T-helper 9 cell (primary cell): Measurements from ENCODE around the gene EFCAB12.

ENCODE experiments used
- DNase-seq: peaks from one replicate; pipeline ENCODE4 v3.0.0-alpha.2; 2020

Gene EFCAB12

DNA sequence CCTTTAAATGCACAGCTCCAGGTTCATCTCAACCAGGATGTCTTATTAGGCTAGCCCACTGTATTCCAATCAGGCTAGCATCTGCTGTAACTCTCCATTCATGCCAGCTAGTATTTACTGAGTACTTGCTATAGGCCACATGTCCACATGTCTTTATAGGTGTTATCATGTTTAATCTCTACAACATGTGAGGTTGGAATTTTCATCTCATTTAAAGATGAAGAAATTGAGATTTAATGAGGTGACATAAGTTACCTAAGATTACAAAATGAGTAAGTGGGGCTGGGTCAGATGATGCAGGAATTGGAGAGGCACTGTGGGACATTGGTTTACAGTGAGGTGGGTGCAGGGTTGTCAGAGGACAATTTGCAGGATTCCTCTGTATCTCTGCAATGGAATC lies 14.5 kb upstream of the EFCAB12 start:
- DNase-seq: no peak

DNA sequence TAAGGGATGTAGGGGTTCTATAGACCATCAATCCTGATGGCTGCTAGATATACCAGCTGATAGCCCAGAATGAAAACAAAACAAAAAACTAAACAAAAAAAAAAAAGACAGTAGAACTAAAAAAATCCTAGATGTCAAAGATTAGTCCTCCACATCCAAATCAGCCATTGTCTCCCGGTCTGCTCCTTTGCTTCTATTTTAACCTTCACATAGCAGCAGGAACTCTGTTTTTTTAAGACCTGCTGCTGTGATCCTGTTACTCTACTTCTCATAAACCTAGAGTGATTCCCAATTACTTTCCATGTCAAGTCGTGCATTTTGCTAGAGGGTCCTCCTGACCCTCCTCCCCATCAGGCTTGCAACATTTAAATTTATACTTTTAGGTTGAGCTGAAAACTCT lies 14.1 kb upstream of the EFCAB12 start:
- DNase-seq: no peak

DNA sequence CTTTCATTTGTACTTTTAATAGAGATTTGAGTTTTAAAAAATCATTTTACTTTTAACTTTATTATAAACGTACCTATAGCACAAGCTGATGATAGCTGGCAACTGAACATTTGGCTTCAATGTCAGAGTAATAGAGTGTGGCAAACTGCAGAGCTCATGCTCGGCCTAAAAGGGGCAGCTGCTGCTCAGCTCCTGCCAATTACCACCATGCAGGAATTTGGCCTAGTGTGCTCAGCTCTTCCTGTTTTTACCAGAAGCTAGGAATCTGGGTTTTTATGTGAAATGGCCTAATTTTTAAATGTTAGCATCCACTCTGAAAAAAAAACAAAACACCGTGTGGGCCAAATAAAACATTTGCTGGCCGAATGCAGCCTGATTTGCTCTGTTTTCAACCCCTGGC lies 13.3 kb upstream of the EFCAB12 start:
- no peak for DNase-seq

DNA sequence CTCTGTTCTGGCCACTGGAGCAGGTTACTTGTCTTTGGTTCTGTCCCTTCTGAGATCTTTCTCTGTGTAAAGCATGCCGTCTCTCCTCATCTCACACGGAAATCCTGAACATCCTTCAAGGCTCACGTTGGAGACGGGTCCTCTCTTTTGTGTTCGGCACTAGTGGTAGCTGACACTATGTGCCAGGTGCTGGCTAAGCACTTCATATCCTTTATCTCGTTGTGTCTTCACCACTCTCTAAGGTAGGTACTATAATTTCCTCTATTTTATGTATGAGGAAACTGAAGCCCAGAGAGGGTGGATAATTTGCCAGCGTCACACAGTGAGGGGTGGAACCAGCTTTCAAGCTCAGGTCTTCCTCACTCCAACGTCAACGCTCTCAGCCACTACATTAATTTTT lies 12.8 kb upstream of the EFCAB12 start:
- no peak for DNase-seq

DNA sequence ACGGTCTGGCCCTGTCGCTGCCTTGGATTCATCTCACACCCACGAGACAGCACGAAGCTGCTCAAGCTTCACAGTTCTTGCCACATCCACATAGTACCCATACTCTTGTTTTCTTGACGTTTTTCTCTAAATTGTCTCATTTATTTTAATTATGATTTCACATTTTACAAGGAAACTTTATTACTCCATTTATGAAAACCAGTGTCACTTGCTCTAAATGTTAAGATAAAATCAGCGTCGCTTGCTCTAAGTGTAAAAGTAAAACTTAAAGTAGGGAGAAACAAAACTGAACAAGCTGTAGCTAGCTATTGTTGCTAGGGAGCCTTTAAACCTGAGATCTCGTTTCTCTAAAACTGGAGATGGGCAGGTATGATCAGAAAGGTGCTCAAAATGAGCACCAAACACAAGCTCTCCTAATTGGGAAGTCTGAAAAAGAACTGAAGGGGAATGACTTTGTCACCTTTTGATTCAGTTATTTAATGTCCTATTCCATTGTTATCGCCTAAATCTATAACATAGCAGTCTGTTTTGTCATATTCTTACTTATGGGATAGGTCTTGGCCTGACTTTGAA lies 12.3 kb upstream of the EFCAB12 start:
- no peak for DNase-seq

DNA sequence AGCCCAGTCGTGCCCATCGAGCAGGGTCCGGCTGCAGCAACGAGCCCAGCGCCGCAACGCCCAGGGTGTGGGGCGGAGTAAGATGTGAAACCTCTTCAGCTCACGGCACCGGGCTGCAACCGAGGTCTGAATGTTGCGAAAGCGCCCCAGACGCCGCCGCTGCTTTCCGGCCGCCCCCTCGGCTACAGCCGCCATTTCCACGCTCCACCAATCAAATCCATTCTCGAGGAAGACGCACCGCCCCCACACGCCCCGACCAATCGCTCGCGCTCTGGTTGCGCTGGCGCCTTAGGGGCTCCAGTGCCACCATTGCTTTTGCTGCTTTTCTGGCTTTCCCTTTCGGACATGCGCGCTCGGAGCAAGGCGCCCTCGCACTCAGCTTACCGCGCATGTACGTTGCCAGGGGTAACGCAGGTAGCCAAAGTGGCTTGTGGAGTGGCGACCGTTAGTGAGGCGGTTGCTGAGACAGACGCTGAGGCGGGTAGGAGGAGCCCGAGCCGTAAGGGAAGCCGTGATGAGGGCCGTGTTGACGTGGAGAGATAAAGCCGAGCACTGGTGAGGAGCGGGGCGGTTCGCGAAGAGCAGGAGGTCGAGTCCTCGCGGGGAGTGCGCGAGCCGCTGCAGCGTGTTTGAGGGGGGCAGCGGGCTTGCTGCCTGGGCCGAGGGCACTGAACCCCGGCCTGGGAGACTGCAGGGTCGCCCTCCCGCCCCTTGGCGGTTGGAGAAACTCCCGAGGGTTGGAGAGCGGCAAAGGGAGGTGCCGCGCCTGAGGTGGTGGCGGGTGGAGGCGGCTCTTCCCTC lies 11.6 kb upstream of the EFCAB12 start, which contains the start of the genes IFT122 and MBD4:
TSS of gene IFT122 (plus strand) at position 408 of the 801 bp plus-strand sequence. CDS start at position 515, 107 bp downstream.
TSS of gene MBD4 (minus strand) at position 132 of the 801 bp plus-strand sequence. CDS start at position 17, 115 bp downstream.
- peak; percentile 95 for DNase-seq

DNA sequence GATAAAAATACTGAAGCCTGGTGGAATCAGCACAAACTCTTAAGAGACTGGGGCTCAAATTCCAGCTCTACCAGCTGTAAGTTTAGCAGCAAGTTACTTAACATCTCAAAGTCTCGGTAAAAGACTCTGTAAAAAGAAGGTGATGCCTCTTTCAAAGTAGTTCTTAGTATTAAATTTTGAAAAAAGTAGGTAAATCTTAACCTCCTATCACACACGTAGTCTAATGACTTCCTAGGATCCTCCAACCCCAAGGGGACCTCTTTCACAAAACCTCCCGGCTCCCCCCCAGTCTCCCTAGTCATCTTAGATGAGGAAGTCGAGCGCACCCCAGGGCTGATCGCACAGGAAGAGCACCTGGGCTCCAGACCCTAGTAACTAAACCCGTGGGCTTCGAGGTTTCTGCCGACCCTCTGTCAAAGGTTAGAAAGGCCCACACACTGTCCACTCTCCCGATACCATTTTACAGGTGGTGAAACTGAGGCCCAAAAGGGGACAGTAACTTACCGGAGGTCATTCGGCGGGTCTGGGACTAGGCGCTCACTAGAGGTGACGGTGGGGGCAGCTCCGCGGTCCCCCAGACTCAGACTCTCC lies 10.9 kb upstream of the EFCAB12 start:
- DNase-seq: peak; percentile 35

DNA sequence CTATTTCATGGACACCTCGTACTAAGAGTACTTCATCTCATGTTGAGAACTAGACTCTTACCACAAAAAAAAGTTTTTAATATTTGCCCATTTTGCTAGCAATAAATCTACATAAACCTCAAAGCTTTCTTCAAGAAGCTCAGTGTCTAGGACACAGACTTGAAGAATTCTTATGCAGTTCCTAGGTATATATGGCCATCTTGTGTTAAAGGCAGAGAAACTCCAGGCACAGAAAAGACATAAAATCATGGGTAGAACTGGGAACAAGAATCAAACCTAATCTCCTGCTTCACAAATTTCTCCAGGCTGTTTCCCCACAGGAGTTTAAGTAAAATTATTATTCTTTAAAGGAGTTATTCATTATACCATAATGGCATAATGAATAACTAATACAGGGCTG lies 6.9 kb upstream of the EFCAB12 start:
- no peak for DNase-seq

DNA sequence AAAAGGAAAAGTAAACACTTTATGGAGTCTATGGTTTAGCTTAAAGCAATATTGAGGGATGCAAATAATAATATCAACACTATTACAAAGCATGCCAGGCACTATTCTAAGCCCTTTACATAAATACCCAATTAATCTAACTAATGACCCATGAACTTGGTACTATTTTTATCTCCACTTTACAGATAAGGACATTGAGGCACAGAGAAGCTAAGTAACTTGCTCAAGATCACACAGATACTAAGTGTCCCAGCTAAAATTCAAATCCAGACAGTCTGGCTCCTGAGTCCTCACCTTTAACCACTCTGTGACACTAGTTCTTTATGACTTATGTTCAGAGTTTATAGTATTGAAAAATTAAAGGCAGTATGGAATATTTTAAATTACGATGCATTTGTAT lies 5.7 kb upstream of the EFCAB12 start:
- no peak for DNase-seq

DNA sequence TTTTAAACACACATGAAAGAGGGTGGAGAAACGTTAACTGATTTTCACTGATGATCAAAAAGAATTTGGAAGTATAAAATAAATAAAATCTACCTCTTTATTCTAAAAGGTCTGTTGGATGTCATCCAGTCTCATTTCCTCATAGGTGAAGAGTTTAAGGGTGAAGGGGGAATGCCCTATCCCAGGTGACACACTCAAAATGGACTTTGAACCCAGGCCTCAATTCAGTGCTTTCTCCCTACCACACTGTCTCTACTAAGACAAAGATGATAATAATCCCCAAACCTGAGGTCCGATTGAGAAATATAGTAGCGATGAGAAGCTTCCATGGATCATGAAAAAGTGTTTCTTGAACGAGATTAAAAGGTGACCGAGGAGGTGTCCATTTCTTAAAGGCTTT lies 5.1 kb upstream of the EFCAB12 start:
- no peak for DNase-seq

DNA sequence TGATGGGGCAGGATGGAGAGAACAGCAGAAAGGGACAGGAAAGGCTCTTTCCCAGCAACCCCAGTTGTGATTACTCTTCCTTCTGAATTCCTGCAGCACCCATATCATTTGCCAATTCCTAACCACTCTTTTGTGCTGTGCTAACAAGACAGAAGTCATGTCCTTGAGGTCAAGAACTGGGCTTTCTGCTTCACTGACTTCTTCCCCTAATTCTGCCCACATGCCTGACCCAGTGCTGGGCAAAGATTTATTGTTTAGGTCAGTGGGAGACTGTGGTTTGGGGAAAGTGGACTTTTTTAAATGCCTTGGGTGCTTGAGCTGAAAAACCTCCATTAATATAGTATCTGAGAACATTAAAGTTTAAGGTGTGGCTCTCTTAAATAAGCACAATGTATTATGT lies 4.2 kb upstream of the EFCAB12 start:
- DNase-seq: no peak

DNA sequence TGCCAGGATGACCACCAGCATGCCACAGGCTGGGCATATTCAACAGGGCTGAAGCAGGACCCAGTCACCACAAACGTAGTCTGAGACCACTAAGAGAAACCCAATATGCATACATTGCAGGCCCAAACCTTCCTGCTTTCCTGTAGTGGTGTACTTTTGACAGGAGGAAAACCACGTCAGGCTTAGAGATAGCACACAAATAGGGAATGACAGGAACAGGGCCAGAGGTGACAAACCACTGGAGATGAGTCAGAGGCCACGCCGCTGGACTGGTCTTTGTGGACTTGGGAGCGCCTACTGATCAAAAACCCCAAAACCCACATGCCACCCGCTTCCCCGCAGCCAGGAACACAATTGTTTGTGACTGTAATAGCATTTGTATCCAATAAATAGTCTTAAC lies 3.6 kb upstream of the EFCAB12 start:
- DNase-seq: no peak

DNA sequence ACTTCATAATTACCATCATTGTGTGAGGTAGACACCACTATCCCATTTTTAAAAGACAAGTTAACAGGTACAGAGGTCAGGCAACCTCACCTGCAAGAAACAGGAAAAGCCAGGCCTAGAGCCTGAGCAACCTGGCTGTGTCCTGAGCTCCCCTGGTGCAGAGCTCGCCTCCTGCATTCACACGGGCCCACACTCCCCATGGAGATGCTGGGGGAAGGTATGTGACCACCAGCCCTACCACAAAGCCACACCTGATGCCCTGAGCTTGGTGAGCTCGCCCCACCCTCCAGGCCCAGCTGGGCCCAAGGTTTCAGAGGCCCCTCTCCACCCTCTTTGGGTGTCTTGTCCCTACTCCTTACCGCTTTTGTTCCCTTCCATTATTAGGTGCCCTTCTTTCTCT lies 1.2 kb upstream of the EFCAB12 start:
- DNase-seq: no peak

DNA sequence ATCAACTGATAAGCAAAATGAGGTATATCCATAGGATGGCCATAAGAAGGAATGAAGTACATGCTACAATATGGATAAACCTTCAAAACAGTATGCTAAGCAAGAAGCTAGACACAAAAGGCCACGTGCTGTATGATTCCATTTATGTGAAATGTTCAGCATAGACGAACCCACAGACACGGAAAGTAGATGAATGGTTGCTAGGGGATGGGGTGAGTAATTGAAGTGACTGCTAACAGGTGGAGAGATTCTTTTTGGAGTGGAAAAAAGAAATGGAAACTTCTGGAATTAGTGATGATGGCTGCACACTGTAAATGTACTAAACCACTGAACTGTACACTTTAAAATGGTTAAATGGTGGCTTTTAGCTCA lies 630 bp upstream of the EFCAB12 start:
- DNase-seq: no peak

DNA sequence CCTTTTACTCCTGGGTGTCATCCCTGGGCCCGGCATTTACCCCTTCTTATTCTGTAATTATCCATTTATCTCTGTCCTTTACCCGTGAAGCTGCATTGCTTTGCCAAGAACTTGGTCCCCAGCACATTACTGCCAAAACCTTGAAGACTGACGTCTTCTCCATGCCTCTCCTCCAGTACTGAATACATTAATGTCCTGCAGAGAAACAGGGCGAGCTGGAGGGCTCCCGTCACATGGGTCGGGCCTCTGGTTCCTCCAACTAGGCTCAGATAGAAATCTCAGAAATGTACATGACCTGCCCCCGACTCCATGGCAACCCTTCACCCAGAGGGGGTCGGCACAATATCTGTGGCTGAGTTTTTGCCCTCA lies 445 bp downstream of the EFCAB12 start:
- DNase-seq: no peak

DNA sequence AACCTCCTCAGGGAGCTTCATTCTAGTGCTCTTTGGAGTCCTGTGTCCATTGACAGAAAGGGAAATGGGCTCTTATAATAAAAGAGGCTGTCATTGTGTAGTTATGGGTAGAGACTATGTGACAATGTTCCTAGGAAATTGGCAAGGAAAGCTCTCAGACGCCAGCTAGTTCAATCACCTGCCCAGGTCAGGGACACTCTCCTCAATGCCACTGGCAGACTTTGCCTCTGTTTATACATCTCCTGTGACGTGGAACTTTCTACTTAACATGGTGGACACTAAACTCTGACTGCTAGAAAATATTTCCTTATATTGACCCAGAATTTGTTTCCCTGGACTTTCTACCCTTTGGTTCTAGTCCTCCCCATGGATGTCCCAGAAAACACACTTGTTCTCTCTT lies 2.8 kb downstream of the EFCAB12 start:
- DNase-seq: no peak

DNA sequence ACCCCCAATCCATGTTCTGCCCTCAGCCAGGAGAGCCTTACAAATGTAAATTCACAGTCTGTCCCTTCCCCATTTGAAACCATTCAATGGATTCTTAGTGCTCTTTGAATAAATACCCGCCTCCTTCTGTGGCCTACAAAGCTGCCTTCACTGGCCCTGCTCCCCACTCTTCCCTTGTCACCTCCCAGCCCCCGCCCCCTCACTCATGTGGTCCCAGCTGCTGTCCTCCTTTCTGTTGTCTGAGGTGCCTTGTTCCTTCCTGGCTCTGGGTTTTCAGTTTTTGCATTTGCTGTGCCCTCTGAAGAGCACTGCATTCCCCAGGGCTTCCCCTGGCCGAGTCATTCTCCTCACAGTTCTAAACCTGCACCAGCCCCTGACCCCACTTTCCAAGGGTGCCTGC lies 3.2 kb downstream of the EFCAB12 start:
- no peak for DNase-seq

DNA sequence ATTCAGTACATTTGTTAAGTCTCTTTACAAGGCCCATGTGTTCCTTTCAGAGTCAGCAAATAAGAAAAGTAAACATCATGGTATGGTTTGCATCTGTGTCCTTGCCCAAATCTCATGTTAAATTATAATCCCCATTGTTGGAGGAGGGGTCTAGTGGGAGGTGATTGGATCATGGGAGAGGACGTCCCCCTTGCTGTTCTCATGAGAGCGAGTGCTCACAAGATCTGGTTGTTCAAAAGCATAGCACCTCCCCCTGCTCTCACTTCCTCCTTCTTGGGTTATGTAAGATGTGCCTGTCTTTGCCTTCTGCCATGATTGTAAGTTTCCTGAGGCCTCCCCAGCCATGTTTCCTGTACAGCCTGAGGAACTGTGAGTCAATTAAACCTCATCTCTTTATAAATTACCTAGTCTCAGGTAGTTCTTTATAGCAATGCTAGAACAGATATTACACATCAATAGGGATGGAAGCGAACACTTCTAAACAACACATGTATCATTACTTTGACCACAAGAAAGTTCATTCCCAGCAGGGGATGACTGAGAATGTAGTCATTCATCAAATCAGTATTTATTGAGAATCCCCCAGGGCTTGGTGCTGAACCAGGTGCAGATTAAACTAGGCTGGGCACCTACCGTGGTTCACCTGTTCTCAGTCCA lies 4.1 kb downstream of the EFCAB12 start:
- no peak for DNase-seq

DNA sequence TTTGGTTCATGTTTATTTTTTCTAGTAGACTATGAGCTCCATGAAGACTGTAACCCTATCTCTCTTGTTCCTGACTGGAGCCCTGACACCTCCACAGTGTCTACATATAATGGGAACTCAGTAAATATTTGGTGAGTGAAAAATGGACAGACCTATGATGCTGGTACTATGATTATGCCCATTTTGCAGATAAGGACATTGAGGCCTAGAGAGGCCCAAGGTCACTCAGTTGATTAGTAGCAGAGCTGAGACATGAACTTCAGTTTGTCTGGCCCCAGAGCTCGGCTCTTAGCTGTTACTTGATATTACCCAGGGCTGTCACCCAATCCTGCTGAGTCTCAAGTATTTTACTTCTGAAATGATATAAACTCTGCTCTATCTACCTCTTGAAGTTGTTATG lies 5.5 kb downstream of the EFCAB12 start:
- DNase-seq: no peak

DNA sequence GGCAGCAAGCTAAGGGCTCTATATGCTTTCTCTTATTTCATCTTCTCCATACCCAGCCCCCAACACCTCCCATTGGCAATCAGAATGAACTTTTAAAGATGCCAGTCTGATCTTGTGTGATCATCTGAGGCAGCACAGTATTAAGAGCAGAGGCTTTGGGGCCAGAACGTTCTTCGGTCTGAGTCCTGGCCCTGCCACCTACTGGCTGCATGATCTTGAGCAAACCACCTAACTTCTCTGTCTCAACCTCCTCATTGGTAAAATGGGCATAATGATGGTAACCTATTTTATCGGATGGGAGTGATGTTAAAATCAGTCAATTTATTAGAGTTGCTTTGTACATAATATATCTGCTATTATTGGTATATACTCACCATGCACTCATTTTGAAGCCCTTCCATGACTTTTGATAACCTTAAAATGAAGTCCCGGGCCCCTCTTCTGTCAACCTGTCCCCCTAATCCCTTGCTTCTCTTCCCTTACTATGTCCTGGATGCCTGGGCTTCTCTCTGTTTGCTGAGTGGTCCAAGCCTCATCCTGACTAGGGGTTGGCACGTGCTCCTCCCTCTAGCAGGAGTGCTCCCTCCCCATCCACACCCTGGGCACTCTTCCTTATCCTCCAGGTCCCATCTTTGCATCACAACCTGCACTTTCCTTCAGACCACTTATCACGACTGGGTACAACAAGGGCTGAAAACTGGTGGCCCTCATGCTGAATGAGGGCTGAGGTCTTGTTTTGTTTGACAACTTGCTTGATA lies 6.3 kb downstream of the EFCAB12 start:
- DNase-seq: no peak

DNA sequence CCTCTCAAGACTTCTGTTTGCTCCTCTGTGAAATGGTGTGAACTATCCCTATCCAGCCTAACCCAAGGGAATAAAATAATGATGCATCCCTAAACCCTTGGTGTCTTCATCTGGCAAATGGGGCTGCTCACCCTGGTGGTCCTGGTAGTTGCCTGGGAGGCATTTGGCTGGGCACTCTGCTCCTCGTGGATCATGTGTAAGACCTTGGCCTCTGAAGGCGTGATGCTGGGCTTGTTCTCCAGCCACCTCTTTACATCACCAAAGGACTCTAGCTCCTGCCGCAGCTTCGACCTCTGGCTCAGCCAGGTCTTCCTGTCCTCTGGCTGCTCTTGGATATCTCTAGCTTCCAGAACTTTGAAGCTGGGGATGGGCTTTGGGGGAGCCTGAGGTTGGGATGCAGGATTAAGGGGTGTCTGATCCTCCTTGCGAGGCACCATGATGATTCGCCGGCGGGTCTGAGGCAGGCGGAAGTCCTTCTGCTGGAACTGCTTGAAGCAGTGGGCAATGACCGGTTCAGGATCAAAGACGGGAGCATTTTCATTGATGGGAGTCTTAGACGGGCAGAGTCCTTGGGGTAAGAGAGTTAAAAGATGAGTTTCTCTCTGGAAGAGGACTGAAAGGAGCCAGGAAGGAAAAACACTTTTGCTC lies 7.1 kb downstream of the EFCAB12 start:
- DNase-seq: no peak

DNA sequence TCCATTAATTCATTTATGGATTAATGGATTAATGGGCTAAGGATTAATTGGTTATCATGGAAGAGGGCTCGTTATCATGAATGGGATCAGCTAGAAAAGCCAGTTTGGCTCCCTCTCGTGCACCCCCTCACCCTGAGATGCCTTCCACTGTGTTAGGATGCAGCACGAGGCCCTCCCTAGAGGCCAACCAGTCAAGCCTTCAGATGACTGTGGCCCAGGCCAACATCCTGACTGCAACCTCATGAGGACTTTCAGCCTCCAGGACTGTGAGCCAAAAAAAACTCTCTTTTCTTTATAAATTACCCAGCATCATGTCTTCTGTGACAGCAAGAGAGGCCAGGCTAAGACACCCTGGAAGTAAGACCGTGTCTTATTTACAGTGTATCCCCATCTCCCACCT lies 9.0 kb downstream of the EFCAB12 start:
- DNase-seq: no peak
